Calu3 (cell line): Measurements from ENCODE around the gene GPR107. TPM values are rescaled to one million over a fixed set of nuclear protein-coding genes. Genes with fewer than 3 reads are reported as not detected.
"Not testable (repeated sequence)": the region's sequence is repeated elsewhere in the genome, so short reads cannot be mapped to it uniquely, and the experiment has no call there.

Experiments
- Bru-seq: library from RNA; stranded (reverse); fragments of 400-500 nt; gene quantifications from one replicate; lab custom pipeline; 2021; lab: Mats Ljungman, UMichigan
- BruChase-seq, 2 experiments: library from RNA; stranded (reverse); fragments of 400-500 nt; gene quantifications; one replicate each; lab custom pipeline; 2021; lab: Mats Ljungman, UMichigan
- BruUV-seq: library from RNA; stranded (reverse); fragments of 400-500 nt; replicated peaks from 2 replicates; lab custom pipeline; 2021; lab: Mats Ljungman, UMichigan
- CTCF ChIA-PET: fragments of 300-600 bp; sonication (Branson Sonifier 250); formaldehyde crosslinking; loops from one replicate; lab custom pipeline; 2022; ENCODE audit warnings: antibody characterized with exemption; lab: Charles Lee
- DNase-seq: peaks from one replicate; pipeline ENCODE4 v3.0.0; 2022
- H3K27ac Mint-ChIP-seq: one replicate; pipeline ENCODE4 v1.8.0; 2022; ENCODE audit warnings: mixed read lengths; ENCODE audit not compliant: unreplicated experiment
- H3K27me3 Mint-ChIP-seq: one replicate; pipeline ENCODE4 v1.8.0; 2022; ENCODE audit warnings: mixed read lengths; ENCODE audit not compliant: unreplicated experiment
- H3K36me3 Mint-ChIP-seq: one replicate; pipeline ENCODE4 v1.8.0; 2022; ENCODE audit warnings: mild to moderate bottlenecking, moderate library complexity, mixed read lengths; ENCODE audit not compliant: insufficient read depth, unreplicated experiment
- H3K4me1 Mint-ChIP-seq: one replicate; pipeline ENCODE4 v1.8.0; 2022; ENCODE audit warnings: mild to moderate bottlenecking, low read depth, mixed read lengths; ENCODE audit not compliant: unreplicated experiment
- H3K4me3 Mint-ChIP-seq: one replicate; pipeline ENCODE4 v1.8.0; 2022; ENCODE audit warnings: mild to moderate bottlenecking, low read depth, moderate library complexity, mixed read lengths; ENCODE audit not compliant: unreplicated experiment
- H3K9me3 Mint-ChIP-seq: one replicate; pipeline ENCODE4 v1.8.0; 2022; ENCODE audit warnings: low read depth, mixed read lengths; ENCODE audit not compliant: unreplicated experiment
- intact Hi-C: fragments of 100-400 bp; cut with micrococcal nuclease; formaldehyde crosslinking; loops from one replicate; pipeline ENCODE4 v1.10.0; 2022; ENCODE audit not compliant: unreplicated experiment
- long read RNA-seq: library from polyadenylated mRNA; stranded (forward); transcript quantifications from one replicate; pipeline ENCODE4 v2.0.0, GENCODE V29; 2022
- total RNA-seq: library from RNA; stranded (reverse); gene quantifications from 2 replicates; pipeline ENCODE4 v1.2.3, GENCODE V29; 2022
- TF ChIP-seq, protein P1 (sequence below): fragments of 200-600 bp; IDR thresholded peaks from one replicate; pipeline ENCODE4 v1.8.0; 2022; ENCODE audit warnings: antibody characterized with exemption; ENCODE audit not compliant: unreplicated experiment

Gene GPR107
- total RNA-seq (39.9 and 43.4 TPM in 2 replicates), Bru-seq, nascent RNA (percentile 68 among the genes with signal in this experiment), BruChase-seq, experiment 1, labeled RNA remaining after a 6-hour chase (percentile 84 among the genes with signal in this experiment), BruChase-seq, experiment 2, labeled RNA remaining after a 2-hour chase (percentile 73 among the genes with signal in this experiment)
- long read RNA-seq, full-length matches to known transcripts, result 4 of 19 reads
- long read RNA-seq, partial matches to known transcripts, result 1 of 19 reads
- long read RNA-seq, other reads (novel, unspliced or antisense), result 14 of 19 reads

DNA sequence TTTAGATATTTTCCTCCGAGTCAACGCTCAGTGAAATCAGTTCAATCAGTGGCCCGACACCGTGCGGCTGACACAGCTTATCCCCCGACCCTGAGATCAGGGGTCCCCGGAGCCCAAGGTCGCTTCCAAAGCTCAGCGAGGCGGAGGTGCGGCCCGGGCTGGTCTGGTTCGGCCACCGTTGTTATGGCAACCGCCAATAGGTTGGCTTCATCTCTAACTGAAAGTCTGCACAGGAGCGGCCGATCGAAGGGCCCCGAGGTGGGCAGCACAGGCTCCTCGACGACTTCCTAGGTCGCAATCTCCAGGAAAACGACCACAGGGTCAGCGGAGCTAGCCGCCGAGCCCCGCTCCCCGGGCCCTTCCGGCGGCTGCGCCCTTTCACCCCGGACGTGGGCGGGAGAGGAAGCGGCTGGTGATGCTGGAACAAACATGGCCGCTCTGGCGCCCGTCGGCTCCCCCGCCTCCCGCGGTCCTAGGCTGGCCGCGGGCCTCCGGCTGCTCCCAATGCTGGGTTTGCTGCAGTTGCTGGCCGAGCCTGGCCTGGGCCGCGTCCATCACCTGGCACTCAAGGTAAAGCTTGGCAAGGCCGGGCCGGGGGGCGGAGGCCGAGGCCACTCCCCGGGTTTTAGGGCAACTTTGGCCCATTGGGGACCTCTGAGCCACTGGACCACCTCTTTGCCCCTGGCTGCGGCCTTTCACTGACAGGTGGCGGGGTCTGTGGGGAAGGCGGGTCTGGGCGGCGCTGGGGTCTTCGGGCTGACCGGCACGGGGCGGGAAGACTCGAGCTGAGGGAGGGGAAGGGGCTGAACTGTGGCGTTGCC lies at the start of gene GPR107:
TSS of gene GPR107 (plus strand) at position 403 of the 821 bp plus-strand sequence. CDS start at position 430, 27 bp downstream.
- Mint-ChIP-seq H3K9me3 (no peaks in the 10 kb centered on the region), H3K27ac (peak within 1 kb of the TSS; percentile 85), H3K36me3 (peaks cover 18% of the 10 kb centered on the region), H3K27me3 (no peaks in the 10 kb centered on the region), H3K4me3 (peak within 1 kb of the TSS; percentile 85), H3K4me1 (no peaks in the 10 kb centered on the region)
- no TSS peak for BruUV-seq
- intact Hi-C loops, result no loop called here
- TF ChIP-seq, protein P1, sequence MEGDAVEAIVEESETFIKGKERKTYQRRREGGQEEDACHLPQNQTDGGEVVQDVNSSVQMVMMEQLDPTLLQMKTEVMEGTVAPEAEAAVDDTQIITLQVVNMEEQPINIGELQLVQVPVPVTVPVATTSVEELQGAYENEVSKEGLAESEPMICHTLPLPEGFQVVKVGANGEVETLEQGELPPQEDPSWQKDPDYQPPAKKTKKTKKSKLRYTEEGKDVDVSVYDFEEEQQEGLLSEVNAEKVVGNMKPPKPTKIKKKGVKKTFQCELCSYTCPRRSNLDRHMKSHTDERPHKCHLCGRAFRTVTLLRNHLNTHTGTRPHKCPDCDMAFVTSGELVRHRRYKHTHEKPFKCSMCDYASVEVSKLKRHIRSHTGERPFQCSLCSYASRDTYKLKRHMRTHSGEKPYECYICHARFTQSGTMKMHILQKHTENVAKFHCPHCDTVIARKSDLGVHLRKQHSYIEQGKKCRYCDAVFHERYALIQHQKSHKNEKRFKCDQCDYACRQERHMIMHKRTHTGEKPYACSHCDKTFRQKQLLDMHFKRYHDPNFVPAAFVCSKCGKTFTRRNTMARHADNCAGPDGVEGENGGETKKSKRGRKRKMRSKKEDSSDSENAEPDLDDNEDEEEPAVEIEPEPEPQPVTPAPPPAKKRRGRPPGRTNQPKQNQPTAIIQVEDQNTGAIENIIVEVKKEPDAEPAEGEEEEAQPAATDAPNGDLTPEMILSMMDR, result no peak
- peak; percentile 72 for DNase-seq
- CTCF ChIA-PET, result interaction anchor here (0.5 to 0.6 kb wide), 2 partner anchors 43 to 1131 kb away, joined by 4 to 6 read pairs; no protein-coding TSS in a partner anchor

DNA sequence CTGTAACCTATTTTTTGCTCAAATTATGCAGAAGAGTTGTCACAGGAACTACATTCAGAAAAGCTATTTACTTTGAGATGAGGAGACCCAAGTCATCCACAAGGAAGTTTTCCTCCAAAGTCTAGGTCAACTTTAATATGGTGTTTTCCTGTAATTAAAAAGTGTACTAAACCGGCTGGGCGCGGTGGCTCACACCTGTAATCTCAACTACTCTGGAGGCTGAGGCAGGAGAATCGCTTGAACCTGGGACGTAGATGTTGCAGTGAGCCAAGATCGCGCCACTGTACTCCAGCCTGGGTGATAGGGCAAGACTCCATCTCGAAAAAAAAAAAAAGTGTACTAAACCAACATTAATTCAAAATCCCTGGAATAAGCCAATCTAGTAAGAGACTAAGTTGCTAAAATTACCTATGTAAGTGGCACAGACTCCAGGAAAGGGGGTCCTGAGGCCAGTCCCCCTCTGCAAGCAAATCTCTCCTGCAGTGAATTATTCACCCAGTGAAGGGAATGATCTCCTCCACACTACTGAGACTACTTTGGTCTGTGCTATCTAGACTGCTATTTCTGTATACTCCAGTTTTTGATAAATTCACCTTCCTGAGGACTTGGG lies 49.7 kb upstream of the GPR107 start:
- Mint-ChIP-seq H3K9me3 (no peaks in the 10 kb centered on the region), H3K4me3 (no peak overlapping the region), H3K36me3 (no peaks in the 10 kb centered on the region), H3K27me3 (no peaks in the 10 kb centered on the region), H3K4me1 (no peaks in the 10 kb centered on the region), H3K27ac (no peak overlapping the region)
- TF ChIP-seq, protein P1, result no peak
- intact Hi-C loops, result no loop called here
- DNase-seq, result no peak
- CTCF ChIA-PET, result no interaction called here
- BruUV-seq, result no TSS peak

DNA sequence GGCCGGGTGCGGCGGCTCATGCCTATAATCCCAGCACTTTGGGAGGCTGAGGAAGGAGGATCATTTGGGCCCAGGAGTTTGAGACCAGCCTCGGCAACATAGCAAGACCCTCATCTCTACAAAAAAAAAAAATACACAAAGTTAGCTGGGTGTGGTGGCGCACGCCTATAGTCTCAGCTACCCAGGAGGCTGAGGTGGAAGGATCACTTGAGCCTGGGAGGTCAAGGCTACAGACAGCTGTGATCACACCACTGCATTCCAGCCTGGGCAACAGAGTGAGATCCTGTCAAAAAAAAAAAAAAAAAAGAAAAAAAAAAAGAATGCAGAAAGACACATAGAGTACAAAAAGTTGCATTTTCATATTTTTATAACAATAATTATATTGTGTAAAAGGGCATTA lies 46.8 kb upstream of the GPR107 start:
- H3K4me3 Mint-ChIP-seq, BruUV-seq, DNase-seq, H3K4me1 Mint-ChIP-seq, H3K36me3 Mint-ChIP-seq, CTCF ChIA-PET, H3K9me3 Mint-ChIP-seq, H3K27me3 Mint-ChIP-seq, H3K27ac Mint-ChIP-seq, intact Hi-C loops: not testable (repeated sequence)

DNA sequence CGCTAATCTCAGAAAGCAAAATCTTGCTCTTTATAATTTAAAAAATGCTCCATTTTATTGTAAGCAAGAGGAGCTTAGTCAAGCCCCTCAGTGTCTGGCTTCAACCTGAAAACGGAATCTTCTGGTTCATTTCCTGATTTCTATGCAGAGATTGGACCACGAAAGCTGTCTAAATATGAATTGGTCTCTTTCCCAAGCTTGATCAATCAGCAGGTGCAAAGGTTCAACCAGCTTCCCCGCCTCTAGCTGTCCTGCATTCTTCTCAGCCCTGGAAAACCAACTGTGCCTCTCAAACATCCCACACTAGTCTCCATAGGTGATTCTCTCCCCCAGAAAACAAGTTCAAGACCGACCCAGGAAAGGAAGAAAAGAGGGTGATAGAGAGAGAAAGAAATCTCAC lies 45.2 kb upstream of the GPR107 start:
- intact Hi-C loops, result no loop called here
- no TSS peak for BruUV-seq
- Mint-ChIP-seq H3K27me3 (no peaks in the 10 kb centered on the region), H3K27ac (no peak overlapping the region), H3K4me3 (no peak overlapping the region), H3K4me1 (no peaks in the 10 kb centered on the region), H3K9me3 (no peaks in the 10 kb centered on the region), H3K36me3 (no peaks in the 10 kb centered on the region)
- DNase-seq, result no peak
- CTCF ChIA-PET, result no interaction called here
- TF ChIP-seq, protein P1, result no peak

DNA sequence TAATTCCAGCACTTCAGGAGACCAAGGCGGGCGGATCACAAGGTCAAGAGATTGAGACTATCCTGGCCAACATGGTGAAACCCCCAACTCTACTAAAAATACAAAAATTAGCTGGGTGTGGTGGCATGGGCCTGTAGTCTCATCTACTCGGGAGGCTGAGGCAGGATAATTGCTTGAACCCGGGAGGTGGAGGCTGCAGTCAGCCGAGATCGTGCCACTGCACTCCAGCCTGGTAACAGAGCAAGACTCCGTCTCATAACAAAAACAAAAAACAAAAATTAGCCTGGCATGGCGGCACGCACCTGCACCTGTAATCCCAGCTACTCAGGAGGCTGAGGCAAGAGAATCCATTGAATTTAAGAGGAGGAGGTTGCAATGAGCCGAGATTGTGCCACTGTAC lies 44.2 kb upstream of the GPR107 start:
- intact Hi-C loops, H3K27me3 Mint-ChIP-seq, H3K4me3 Mint-ChIP-seq, H3K36me3 Mint-ChIP-seq, BruUV-seq, H3K9me3 Mint-ChIP-seq, H3K4me1 Mint-ChIP-seq, H3K27ac Mint-ChIP-seq, DNase-seq: not testable (repeated sequence)
- CTCF ChIA-PET, result interaction anchor here (0.6 kb wide), 1 partner anchor 1010 kb away, joined by 4 read pairs; no protein-coding TSS in a partner anchor
